SK-N-SH treated with all-trans-retinoic acid at 6 μM for 48 hours (cell line): ENCODE measurements around the gene HPN.

Experiments used
- ARNTL ChIP-seq: fragments of 450-650 bp; formaldehyde crosslinking; IDR thresholded peaks from 2 replicates; pipeline ENCODE4 v1.5.0; 2020; ENCODE audit warnings: low read depth, mild to moderate bottlenecking, moderate library complexity, borderline replicate concordance
- BACH2 ChIP-seq: fragments of 250-450 bp; sonication (Bioruptor Pico); IDR thresholded peaks from 2 replicates; pipeline ENCODE4 v1.9.0; 2021; ENCODE audit warnings: mild to moderate bottlenecking, borderline replicate concordance
- GLIS3 ChIP-seq: fragments of 250-450 bp; sonication (Bioruptor Pico); IDR thresholded peaks from 2 replicates; pipeline ENCODE4 v1.5.0; 2020; ENCODE audit warnings: mild to moderate bottlenecking, moderate library complexity
- RARB ChIP-seq: fragments of 250-450 bp; sonication (Bioruptor Pico); IDR thresholded peaks from 2 replicates; pipeline ENCODE4 v1.8.0; 2021; ENCODE audit warnings: mild to moderate bottlenecking, moderate library complexity
- ZC3H10 ChIP-seq: fragments of 250-450 bp; sonication (Bioruptor Pico); IDR thresholded peaks from 2 replicates; pipeline ENCODE4 v1.5.1; 2021; ENCODE audit warnings: mild to moderate bottlenecking, moderate library complexity
- ZFP3 ChIP-seq: fragments of 250-450 bp; sonication (Bioruptor Pico); IDR thresholded peaks from 2 replicates; pipeline ENCODE4 v1.5.0; 2020; ENCODE audit warnings: mild to moderate bottlenecking, moderate library complexity
- ZFP30 ChIP-seq: fragments of 450-650 bp; formaldehyde crosslinking; IDR thresholded peaks from 2 replicates; pipeline ENCODE4 v1.5.0; 2022; ENCODE audit warnings: mild to moderate bottlenecking, moderate library complexity
- ZNF565 ChIP-seq: fragments of 450-650 bp; formaldehyde crosslinking; conservative IDR thresholded peaks from 2 replicates; pipeline ENCODE4 v1.5.0; 2020; ENCODE audit warnings: low read depth, mild to moderate bottlenecking, moderate library complexity
- TF ChIP-seq, protein P1 (sequence below): fragments of 250-450 bp; sonication (Bioruptor Pico); IDR thresholded peaks from 2 replicates; pipeline ENCODE4 v1.5.1; 2020; ENCODE audit warnings: low read depth, mild to moderate bottlenecking, moderate library complexity
- TF ChIP-seq, protein P2 (sequence below): fragments of 250-450 bp; sonication (Bioruptor Pico); IDR thresholded peaks from 2 replicates; pipeline ENCODE4 v1.5.1; 2021; ENCODE audit warnings: mild to moderate bottlenecking, moderate library complexity

- TF ChIP-seq, protein P1, sequence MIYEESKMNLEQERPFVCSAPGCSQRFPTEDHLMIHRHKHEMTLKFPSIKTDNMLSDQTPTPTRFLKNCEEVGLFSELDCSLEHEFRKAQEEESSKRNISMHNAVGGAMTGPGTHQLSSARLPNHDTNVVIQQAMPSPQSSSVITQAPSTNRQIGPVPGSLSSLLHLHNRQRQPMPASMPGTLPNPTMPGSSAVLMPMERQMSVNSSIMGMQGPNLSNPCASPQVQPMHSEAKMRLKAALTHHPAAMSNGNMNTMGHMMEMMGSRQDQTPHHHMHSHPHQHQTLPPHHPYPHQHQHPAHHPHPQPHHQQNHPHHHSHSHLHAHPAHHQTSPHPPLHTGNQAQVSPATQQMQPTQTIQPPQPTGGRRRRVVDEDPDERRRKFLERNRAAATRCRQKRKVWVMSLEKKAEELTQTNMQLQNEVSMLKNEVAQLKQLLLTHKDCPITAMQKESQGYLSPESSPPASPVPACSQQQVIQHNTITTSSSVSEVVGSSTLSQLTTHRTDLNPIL (CRISPR knock-in tag), result no peak
- TF ChIP-seq ZNF565 (CRISPR knock-in tag), result no peak
- no peak for TF ChIP-seq BACH2 (CRISPR knock-in tag)
- no peak for TF ChIP-seq ZFP30 (CRISPR knock-in tag)
- TF ChIP-seq ZC3H10 (CRISPR knock-in tag), result no peak
- no peak for TF ChIP-seq ARNTL (CRISPR knock-in tag)
- TF ChIP-seq ZFP3 (CRISPR knock-in tag), result no peak
- TF ChIP-seq GLIS3, result no peak
- TF ChIP-seq RARB (CRISPR knock-in tag), result no peak
- TF ChIP-seq, protein P2, sequence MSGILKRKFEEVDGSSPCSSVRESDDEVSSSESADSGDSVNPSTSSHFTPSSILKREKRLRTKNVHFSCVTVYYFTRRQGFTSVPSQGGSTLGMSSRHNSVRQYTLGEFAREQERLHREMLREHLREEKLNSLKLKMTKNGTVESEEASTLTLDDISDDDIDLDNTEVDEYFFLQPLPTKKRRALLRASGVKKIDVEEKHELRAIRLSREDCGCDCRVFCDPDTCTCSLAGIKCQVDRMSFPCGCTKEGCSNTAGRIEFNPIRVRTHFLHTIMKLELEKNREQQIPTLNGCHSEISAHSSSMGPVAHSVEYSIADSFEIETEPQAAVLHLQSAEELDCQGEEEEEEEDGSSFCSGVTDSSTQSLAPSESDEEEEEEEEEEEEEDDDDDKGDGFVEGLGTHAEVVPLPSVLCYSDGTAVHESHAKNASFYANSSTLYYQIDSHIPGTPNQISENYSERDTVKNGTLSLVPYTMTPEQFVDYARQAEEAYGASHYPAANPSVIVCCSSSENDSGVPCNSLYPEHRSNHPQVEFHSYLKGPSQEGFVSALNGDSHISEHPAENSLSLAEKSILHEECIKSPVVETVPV (CRISPR knock-in tag), result no peak
These were observed 41.8 kb upstream of the HPN start, which contains the start of gene GRAMD1A for GRCh38 chr19:34999498-35000337.
